HS-27A (cell line): ENCODE measurements around the gene ECI1.

ENCODE experiments used
- DNase-seq: peaks from one replicate; pipeline ENCODE4 v3.0.0-alpha.2; 2012; ENCODE audit warnings: low read depth, missing footprints

ECI1 gene

DNA sequence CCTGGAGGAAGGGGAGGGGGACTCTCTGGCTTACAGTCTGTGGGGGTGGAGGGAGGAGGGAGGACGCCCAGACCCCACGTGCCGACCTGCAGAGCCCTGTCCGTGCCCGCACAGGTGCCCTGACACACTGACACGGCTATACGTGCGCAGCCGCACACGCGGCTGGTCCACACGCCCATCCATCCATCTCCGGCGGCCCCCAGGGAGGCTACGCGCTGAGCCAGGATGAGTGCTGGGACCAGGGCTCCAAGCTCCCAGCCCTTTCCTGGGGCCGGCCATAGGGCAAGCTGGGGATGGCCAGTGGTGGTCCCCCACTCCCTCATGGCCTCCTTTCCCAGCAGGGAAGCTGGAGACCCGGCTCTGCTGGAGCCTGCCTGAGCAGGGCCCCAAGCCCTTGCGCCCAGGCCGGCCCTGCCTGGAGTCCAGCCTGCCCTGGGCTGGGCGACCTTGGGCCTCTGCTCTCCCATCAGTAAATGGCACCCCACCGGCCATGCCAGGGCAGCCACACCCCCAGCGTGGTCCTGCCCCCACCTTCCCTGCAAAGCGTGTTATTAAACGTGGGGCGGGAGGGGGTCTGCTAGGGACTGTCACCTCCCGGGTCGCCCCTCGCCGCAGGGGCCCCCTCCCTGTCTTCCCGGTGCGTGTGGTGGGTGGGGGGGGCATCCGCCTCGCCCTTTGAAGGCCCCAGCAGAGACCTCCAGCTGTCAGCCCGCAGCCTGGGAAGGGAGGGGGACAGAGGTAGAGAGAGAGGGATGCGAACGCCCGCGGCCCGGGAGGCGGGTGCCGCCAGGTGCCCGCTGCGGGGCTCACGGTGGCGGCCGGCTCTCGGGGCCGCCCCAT is 55.8 kb downstream of the ECI1 start:
- DNase-seq, result no peak

DNA sequence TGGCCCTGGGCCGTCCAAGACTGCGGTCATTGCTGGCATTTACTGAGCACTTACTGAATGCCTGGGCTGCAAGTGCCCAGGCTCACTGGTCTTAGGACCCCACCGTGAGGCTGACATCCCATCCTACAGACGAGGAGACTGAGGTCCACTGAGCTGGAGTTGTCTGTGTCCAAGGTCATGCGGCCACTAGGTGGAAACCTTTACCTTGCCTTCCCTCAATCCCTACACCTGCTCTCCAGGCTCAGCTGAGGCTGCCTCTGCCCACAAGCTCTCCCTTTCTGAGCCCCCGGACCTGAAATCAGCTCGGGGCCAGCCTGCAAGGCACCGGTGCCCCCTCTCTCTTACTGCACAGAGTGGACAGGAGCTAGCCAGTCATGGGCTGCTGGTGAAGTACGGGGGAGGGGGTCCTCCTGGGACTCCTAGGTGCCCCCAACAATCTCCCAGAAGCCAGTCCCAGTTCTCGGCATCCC is 56.5 kb downstream of the ECI1 start:
- no peak for DNase-seq

DNA sequence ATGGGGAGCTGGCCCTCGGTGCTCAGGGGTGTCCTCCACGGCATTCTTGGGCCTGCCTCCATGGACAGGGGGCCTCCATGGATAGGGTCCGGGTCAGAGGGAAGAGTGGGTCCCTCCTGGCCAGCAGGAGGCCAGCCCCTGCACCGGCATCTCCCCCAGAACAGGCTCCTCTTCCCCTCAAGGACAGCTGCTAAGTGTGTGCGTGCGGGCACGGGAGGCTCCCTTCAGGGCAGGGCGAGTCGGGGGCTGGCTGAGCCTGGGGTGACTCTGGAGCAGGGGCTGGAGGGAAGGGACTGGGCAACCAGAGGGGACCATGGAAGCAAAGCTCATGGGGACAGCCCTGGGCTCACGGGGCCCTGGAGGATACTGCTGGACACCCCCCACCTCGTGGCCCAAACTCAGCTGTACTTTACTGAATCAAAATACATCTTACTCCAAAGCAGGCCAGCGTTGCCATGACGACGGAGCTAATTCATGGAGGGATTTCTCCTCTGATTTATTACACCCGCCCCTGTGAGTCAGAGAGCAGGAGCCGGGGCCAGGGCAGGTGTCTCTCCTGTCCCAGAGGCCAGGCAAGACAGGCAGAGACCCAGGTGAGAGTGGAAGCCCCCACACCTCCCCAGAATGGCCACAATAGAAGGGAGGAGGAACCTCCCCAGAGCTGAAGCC is 57.1 kb downstream of the ECI1 start:
- DNase-seq, result no peak

DNA sequence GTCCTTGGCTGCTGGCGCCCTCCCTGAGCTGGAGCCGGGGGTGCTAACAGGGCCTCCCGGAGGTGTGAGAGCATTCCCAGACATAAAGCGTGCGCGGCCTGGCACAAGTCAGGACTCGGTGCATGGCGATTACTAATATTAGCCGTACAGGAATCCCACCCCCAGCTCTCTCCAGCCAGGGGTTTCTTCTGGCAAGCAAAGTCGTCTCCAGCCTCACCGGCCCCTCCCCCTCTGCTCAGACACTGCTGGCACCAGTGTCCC is 60.0 kb downstream of the ECI1 start:
- no peak for DNase-seq

DNA sequence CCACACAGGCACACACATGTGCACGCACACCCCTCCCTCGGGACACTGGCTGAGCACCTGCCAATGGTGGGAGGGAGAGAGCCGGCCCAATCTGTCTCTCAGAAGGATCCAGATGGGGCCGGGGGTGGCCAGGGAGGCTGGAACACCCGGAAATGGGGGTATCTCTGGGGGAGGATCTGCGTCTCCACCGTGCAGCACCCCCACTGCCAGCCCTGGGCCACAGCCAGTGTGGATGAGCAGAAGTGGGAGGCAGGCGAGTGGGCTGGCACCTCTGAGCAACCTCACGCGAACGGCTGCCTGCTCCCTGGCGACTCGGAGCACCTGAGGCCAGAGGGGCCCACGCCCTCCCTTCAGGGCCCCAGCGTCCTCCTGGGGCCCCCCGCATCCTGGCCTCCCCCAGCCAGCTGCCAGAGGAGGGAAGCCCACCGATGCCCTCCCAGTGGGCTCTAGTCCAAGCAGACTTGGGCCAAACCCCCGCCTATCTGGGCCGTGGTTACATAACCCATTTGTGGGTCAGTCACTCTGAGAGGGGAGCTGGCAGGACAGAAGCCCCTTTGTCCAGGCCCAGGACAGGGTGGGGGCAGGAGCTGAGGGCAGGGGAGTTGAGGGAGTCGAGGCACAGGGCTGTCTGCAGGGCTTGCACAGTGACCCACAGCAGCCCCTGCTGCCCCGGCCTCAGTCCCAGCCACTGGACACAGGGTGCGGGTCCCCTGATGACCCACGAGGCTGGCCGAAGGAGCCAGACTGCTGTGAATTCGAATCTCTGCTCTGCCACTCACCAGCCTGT is 60.5 kb downstream of the ECI1 start:
- DNase-seq, result no peak

DNA sequence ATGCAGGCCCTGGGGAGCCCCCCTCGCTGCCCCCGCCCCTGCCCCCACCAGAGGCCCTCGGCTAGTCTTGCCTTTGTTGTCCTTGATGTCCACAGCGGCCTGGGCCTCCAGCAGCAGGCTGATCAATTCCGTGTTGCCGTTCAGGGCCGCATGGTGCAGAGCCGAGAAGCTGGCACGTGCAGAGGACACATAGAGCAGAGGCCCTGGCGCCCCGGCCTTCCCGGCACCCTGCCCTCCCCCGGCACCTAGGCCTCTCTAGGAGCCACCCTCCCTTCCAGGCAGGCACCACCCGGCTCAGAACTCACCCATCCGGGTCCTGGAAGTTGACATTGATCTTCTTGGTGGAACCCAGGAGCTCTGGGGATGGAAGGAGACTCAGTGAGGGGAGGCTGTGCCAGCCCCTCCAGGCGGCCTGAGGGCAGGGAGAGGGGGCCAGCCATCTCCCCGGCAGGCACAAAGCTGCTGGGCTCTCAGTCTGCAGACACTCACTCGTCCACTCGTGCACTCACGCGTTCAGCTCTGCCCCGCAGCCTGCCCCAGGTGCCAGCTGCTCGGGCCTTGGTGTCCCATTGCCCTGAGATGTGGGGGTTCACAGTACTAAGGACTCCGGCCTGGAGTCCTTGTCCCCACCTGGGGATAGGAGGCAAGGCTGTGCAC is 61.3 kb downstream of the ECI1 start:
- DNase-seq, result no peak
